GM18858 (cell line): Measurements from ENCODE around the gene HADH.
"Not testable (repeated sequence)": the region's sequence is repeated elsewhere in the genome, so short reads cannot be mapped to it uniquely, and the experiment has no call there.

Source experiments
- ATAC-seq: cut with Tn5 transposase; IDR thresholded peaks from one replicate; pipeline ENCODE4 v1.9.1; 2021; ENCODE audit not compliant: unreplicated experiment

The HADH gene

GRCh38 chr4:107994894-107995293 lies 5.2 kb downstream of the HADH start:
- ATAC-seq = no peak

DNA sequence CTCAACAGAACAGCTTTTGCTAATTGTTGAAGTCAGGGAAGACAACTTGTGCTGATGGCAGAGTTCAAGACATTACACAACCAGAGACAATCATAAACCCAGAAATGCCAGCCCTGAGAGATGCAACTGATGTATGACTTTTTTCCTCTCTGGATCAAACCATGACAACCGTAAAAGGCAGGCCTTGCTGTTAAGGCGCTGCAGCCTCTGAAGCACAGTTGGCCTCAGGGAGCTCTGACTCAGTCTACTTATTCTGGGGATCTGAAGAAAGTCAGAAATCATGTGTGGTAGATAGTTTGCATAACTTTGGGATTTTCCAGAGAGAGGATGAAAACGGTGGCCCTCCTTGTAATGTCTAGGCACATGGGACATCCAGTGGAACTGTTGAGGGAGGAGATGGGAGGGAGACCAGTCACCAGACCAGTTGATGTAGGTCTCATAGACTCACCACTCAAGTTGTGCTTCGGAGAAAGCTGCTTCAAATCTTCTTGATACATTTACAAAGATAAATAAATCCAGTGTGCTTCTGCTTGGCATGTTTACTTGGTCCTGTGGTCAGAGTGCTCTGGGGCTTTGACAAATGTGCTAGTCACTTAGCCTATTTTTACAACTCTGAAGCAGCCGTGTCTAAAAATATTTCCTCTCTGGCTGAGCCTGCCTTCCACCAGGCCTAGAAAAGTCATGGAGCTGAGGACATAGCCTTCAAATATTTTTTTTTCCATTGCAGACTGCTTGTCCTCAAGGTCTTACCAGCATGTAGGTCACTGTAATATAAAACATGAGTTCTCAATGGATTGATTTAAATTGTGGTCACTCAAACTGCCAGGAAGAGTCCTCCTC lies 7.5 kb downstream of the HADH start:
- ATAC-seq = no peak

DNA sequence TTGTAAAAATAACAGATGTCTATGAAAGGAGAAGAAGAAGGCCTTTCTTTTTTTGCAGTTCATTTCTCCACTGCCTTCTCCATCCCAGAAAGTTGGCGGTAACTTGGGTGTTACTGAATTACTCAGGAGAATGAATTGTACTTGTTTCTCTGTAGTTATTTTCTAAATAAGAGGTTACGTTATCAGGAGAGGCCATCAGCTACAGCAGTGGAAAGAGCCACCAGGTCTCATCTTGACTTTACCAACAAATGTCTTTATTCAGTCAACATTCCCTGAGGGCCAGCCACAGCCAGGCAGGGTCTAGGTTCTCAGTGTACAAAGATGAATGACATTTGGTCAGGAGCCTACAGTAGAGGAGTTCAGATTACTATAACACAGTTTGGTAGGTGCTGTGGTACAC lies 8.1 kb downstream of the HADH start:
- no peak for ATAC-seq

DNA sequence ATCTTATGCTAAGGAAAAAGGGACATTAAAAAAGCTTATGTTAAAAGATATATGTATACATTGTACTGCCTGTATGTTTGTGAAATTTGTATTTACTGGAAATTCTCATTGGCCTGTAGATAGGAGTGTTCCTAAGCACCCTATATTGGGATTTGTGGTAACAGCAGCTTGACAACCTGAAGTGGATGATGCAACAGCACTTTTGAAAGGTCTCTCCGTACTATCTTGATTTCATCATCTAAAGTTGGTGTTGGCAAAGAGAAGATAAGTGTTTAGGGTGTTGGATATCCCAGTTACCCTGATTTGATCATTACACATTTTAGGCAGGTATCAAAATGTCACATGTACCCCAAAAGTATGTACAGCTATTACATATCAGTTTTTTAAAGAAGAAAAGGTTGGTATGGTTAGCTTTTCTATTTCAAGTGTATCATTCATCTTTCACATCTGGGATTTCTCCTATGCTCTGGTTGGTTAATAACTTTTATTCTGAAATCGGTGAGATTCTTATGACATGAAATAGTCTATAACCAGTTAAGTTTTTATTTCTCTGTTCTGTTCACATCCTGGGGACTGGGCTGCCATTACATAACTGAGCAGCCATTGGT lies 10.3 kb downstream of the HADH start:
- no peak for ATAC-seq

- no peak for ATAC-seq
Measured at GRCh38 chr4:108001540-108002135, 11.9 kb downstream of the HADH start.

DNA sequence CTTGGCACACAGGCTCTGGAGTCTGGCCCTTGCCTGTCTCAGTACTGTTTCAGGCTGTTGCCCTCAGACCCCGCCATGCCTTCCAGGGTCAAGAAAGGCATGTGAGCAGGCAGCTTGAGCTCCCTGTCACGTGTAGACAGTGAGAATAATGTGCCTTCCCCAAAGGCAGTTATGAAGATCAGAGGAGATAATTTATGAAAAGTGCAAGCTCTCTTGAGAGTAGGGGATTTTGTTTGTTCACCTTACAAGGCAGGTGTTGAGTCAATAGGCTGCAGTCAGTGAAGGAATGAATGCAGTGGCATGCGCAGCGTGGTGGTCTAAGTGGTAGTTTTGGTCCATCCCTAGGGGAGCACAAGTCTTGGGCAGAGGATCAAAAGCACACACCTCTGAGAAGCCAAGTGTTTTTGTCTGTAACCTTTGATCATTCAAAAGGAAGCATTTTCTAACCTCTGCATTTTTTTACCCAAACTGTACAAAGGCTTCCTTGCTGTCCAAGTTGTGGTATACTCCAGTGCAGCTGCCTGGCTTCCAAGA lies 14.4 kb downstream of the HADH start:
- peak; percentile 49 for ATAC-seq

- ATAC-seq = no peak
Measured at GRCh38 chr4:108004646-108005045, 15.0 kb downstream of the HADH start.

GRCh38 chr4:108005807-108006206 lies 16.1 kb downstream of the HADH start:
- ATAC-seq = no peak

- ATAC-seq = no peak
Measured at GRCh38 chr4:108006361-108006760, 16.7 kb downstream of the HADH start.

GRCh38 chr4:108007984-108008383 lies 18.3 kb downstream of the HADH start:
- ATAC-seq = no peak

- no peak for ATAC-seq
Measured at GRCh38 chr4:108008721-108009120, 19.0 kb downstream of the HADH start.

DNA sequence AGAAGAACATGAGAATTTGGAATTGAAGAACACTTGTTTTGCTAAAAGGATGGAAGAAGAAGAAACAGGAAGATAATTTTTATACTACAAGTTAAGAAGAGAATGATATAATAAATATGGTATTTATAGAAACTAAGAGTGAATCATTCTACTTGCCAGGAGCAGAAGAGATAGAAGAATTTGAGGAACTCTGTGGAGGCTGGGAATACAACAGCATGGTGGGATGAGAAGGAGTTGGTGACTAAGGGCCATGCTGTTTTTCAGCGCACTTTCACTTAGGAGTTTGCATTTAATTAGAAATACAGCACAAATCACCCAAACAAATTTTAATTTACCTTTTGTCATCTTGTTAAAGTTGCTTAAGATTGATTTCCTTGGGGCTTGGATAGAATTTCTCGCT lies 20.5 kb downstream of the HADH start:
- no peak for ATAC-seq

DNA sequence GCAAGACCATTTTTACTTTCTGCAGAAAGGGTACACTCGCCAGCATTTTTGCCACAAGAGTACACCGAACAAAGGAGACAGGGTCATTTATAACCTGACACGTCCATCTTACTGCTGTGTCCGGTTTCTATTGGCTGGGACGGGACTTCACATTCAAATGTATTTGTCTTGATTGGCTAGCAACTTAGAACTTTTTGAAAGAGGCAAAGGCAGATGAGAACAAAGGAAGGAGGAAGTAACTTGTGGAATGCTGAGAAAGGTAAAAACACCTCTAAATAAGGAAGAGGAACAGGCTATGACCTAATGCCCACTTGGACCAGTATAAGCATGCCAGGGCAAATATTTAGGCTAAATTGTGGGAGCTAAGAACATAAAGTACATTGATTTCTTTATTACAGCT lies 22.7 kb downstream of the HADH start:
- not testable (repeated sequence) for ATAC-seq

- no peak for ATAC-seq
Measured at GRCh38 chr4:108013327-108013726, 23.6 kb downstream of the HADH start.

GRCh38 chr4:108013955-108014354 lies 24.3 kb downstream of the HADH start:
- ATAC-seq = no peak

GRCh38 chr4:108018040-108018883 lies 28.6 kb downstream of the HADH start:
- peak; percentile 80 for ATAC-seq

DNA sequence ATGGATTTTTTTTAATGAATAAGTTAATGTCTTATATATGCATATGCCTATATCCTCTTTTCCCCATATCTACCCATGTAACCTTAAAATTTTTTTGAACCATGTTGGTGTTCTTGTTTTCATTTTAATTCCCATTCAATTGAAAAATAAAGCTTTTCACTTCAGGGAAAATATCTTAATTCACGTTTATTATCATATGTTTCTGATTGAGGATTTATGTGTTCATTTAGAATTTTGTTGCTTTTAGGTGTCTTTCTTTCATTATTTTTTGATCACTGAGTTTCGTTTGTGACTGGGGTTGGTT lies 29.1 kb downstream of the HADH start:
- no peak for ATAC-seq

DNA sequence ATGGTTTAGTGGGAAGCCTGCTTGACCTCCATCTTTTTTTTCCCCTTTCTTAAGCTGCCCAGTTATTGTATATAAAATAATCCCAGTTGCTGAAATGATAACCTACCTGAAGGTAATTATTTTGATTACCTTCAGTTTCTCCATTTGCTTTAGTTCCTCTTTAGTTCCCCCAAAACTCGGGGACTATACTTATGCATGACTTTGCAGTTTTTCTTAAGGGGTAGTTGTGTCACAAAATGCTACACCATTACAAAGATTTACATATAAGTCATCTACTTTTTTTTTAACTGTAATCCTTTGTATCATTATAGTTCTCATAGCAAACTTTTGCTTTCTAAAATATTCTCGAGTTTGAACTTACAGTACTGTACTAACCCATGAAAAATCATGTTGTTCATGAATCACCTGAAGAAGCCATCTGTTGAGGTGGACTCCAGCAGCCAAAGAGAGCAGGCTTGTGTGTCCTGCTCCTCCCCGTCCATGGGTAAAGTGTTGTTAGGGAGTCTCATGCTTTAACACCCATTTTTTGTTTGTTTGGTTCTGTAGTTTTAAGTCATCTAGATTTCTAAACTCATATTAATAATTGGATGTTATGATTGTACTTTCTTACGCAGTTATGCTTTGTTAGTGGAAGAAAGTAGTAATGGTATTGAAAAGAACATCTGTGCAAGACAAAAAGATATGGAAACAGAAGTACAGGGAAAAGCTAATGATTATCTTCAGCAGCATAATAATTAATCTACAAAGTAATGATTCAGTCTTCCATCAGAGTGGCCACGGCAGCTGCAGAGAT lies 34.6 kb downstream of the HADH start:
- no peak for ATAC-seq

DNA sequence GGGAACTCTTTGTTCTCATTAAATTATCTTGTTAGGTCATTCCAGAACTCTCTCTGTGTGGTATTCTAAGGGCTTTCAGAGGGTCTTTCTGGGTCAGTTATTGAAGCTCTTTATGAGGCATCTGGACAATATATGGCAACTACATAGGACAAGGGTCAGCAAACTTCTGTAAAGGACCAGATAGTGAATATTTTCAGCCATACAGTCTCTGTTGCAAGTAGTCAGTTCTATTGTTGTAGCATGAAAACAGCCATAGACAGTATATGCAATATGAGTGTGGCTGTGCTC lies 35.1 kb downstream of the HADH start:
- no peak for ATAC-seq

- ATAC-seq = no peak
Measured at GRCh38 chr4:108029016-108029720, 39.5 kb downstream of the HADH start.
